HG02852 (cell line): ENCODE results near the gene DRD4.

Source experiments
- ATAC-seq: cut with Tn5 transposase; IDR thresholded peaks from one replicate; pipeline ENCODE4 v1.9.1; 2021; ENCODE audit warnings: mild to moderate bottlenecking, moderate library complexity; ENCODE audit not compliant: unreplicated experiment

Gene DRD4

DNA sequence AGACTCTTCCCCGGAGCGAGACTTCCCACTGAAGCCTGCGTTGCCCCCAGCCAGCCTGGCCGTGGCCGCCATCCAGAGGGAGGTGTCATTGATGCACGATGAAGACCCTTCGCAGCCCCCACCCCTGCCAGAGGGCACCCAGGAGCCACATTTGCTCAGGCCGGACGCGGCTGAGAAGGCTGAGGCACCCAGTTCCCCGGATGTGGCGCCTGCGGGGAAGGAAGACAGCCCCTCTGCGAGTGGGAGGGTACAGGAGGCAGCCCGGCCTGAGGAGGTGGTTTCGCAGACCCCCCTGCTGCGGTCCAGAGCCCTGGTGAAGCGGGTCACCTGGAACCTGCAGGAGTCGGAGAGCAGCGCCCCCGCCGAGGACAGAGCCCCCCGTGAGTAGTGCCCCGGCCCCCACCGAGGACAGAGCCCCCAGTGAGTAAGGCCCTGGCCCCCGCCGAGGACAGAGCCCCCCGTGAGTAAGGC, 27.7 kb upstream of the DRD4 start:
- ATAC-seq, result no peak

DNA sequence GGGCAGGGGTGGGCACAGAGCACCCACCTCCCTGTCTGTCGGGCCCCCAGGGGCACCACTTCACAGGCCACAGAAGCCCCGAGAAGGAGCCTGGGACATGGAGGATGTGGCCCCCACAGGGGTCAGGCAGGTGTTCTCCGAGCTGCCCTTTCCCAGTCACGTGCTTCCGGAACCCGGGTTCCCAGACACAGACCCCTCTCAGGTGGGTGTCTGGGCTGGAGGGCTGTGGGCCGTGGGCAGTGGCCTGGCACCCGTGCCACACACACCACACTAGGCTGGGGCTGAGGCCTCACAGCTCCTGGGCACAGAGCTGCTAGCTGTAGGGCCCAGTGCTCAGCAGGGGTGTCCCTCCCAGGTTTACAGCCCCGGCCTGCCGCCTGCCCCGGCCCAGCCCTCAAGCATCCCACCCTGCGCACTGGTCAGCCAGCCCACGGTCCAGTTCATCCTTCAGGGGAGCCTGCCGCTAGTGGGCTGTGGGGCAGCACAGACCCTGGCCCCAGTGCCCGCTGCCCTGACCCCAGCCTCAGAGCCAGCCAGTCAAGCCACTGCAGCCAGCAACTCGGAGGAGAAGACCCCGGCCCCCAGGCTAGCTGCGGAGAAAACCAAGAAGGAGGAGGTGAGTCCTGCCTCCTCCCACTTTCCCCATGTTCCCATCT, 26.8 kb upstream of the DRD4 start:
- no peak for ATAC-seq

GRCh38 chr11:611001-611996, 25.8 kb upstream of the DRD4 start:
- no peak for ATAC-seq

DNA sequence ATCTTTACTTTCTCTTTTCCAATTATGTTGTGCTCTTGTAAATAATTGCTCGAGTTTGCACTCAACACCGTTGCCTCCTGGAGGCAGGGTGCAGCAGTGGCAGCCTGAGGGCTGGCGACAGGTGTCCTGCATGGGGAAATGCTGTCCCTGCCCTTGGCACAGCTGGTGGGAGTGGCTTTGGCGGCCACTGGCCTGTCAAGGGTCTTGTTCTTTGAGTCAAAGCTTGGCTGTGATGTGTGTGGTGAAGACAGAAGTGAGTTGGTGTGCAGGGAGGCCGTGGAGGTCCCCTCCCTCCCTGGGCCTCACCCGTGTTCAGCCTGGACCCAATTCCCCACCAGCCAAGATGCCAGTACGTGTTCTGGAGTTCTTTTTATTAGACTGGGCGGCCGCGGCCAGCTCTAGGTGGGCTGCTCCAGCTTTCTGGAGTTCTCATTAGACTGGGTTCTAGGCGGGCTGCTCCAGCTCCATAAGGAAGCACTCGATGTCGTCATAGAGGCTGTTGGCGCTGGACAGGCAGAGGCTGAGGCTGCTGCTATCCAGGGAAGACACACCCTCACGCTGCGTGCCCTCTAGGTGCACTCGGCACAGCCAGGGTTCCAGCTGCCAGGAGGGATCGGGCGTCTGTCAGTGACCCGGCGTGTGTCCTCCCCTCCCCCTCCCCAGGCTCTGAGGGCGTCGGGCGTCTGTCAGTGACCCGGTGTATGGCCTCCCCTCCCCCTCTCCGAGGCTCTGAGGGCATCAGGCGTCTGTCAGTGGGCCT, 24.7 kb upstream of the DRD4 start:
- ATAC-seq, result no peak

- no peak for ATAC-seq
Observed at GRCh38 chr11:612961-613300, 24.1 kb upstream of the DRD4 start.

GRCh38 chr11:613369-613968, 23.6 kb upstream of the DRD4 start:
- no peak for ATAC-seq

- no peak for ATAC-seq
Observed at GRCh38 chr11:614021-614622, 22.9 kb upstream of the DRD4 start.

DNA sequence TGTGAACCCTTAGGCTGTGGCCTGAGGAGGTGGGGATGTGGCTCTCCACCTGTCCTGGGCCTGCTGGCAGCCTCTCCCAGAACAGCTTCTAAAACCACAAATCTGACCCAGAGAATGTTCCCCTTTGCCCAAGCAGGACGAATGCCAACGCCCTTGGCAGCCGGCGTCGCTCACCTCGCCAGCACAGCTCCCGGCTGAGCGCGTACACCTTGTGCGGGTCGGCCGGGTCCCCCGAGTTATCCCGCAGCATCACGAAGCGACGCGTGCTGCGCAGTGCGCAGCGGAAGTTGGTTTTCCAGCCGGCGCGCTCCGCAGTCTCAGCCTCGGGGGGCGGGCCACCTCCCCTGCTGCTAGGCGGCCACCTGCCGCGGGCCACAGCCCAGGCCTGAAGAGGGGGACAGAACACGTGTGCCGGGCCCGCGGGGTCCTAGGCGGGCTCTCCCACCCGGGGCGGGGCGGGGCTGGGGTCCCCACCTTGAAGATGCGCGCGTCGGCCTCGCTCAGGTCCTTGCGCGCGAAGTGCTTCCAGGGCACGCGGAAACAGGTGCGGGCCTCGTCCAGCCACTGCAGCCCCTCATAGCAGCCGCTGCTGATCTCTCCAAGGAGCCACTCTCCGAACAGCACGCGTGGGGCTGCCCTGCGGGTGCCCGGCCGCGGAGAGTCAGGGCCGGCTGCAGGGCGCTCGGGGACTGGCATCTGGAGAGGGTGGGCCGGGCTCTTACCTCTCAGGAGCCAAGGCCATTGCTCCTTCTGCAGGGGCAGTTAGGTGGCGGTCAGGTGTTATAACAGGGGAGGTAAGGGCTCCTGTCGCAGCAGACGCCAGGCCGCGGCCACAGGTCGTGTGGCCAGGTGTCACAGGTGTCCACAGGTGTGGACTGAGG, 22.2 kb upstream of the DRD4 start:
- ATAC-seq, result no peak

DNA sequence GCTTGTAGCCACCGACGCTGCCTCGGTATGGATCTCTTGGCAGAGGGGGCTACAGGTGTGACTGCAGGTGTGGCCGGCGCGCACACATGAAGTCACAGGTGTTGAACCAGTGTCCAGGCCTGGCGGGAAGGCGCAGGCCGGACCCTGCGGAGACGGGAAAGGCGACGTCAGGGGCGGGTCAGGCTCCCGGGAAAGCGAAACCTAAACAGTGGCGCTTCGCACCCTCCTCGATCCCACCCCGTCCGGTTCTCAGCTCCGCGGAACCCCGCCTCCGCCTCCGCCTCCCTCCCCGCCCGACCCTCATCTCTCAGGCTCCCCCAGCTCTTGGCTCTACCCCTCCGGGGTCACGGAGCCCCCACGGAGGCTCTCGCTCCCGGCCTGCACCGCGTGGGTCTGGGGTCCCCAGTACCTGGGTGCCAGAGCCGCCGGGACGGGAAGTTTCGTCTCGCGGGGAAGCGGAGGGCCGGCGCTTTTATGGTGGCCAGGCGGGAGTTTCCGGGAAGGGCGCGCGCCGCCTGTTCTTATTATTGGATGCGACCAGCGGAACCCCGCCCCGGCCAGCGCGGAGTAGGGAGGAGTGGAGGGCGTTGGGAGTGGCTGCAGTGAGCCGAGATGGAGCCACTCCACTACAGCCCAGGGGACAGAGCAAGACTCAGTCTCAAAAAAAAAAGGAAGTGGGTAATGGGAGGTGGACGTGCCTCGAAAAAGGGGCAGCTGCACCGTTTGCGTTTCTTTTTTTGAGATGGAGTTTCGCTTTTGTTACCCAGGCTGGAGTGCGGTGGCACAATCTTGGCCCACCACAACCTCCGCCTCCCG, 21.4 kb upstream of the DRD4 start, which contains the start of gene IRF7:
TSS of gene IRF7 (minus strand) at position 447 of the 816 bp plus-strand sequence. CDS start 586 bp downstream, outside the sequence.
- peak; percentile 72 for ATAC-seq

DNA sequence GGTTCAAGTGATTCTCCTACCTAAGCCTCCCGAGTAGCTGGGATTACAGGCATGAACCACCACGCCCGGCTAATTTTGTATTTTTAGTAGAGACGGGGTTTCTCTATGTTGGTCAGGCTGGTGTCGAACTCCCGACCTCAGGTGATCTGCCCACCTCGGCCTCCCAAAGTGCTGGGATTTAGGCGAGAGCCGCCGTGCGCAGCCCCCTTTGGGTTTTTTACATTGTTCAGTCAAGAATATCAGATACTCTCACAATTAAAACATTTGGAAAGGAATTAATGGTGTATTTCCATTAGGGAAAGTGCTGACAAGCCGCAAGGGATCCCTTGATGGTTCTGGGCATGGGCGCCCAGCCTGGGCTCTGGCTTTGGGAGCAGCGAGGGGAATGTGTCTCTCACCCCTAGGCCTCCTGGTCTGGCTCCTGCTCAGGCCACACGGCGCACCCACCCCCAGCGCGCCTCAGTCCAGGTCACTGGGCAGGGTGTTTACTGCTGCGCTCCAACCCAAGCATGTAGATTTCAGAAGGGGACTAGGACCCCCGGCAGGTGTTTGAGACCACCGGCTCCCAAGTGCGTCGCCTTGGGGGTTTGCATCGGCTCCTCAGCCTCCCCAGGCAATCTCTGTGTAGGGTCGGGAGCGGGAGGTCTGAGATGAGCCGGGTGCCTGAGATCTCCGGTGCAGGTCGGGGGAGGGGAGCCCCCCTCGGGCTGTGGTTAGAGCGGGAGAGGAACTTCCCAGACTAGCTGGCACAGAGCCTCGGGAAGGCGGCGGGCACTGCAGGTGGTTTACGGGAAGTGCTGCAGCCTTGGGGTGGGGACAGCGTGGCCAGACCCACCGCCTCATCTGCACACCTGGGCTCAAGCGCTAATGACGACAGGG, 20.5 kb upstream of the DRD4 start:
- ATAC-seq, result no peak

DNA sequence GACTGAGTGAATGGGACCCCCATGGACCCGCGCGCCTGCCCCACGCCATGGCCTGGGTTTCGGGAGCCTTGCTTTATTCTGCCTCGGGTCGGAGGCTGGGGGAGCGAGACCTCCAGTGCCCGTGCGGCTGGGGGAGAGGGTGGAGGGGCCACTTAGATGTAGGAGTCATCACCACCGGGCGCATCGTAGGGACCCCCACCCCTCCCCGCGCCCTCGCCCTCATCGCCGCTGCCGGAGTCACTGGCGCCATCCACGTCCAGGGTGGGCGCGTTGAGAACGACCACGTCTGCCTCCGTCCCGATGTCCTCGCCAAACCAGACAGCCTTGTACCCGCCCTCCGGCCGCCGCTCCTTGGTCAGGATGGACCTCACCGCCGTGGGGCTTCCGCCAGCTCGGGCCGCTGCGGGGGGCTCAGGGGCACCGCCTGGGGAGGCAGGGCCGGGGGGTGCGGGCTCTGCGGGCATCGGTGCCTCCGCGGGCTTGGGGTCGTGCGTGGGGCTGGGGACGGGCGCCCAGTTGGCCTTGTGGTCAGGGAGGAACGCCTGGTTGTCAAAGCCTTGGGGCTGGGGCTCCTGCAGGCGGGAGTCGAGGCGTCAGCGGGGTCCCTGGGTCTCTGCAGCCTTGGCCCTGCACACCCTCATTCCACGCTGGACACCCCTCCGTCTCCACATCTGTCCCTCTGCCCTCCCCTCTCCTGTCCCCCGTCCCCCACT, 19.7 kb upstream of the DRD4 start:
- ATAC-seq, result no peak

- no peak for ATAC-seq
Observed at GRCh38 chr11:617912-618682, 19.0 kb upstream of the DRD4 start.

GRCh38 chr11:618856-619627, 18.0 kb upstream of the DRD4 start:
- ATAC-seq, result no peak

DNA sequence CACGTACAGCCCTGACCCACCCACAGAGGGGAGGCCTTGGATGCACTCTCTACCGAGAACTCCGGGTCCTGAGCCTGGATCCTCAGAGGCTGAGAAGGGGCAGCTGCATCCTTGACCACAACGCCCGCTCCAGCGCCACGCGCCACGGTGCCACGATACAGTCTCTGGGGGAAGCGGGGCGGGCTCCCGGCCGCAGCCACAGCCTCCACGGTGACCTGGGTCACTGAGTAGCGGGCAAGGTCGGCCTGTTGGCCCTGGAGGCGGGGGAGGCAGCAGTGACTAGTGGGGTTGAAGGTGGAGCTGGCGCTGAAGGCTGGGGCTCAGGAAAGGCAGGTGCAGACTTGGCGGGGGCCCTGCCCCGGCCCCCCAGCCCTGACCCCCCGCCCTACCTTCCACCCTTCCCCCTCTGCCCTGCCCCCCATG, 17.4 kb upstream of the DRD4 start:
- no peak for ATAC-seq

DNA sequence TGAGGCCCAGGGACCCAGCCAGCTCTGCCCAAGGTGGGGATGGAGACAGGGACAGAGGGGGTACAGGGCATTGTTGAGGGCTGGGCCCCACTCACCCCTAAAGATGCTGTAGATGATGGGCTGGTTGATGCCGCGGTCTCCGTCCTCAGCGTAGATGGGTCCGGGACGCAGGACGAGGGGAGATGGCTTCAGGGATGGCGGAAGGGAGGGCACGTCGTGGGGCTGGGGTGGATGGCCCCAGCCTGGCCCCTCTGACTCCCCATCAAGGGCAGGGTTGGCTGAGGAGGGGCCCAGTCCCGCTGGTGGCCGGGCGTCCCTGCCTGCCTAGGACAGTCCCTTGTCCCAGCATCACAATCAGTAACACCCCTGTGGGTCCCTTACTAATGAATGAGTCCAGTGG, 16.9 kb upstream of the DRD4 start:
- ATAC-seq, result no peak
